ENCODE data around the gene RIC8B.

Gene RIC8B

GRCh38 chr12:106851306-106851705 is 76.8 kb downstream of the RIC8B start:
- intact Hi-C loops (cut with DNase I), result no loop called here

GRCh38 chr12:106854723-106855122 is 80.2 kb downstream of the RIC8B start:
- intact Hi-C loops (cut with DNase I), result no loop called here
- no peak for DNase-seq

More at GRCh38 chr12:106851306-106851705, 76.8 kb downstream of the RIC8B start:
- DNase-seq, result no peak

GRCh38 chr12:106855221-106855758 is 80.8 kb downstream of the RIC8B start:
- intact Hi-C loops (cut with DNase I), result no loop called here
- DNase-seq, result no peak

- DNase-seq, result no peak
- intact Hi-C loops (cut with DNase I), result no loop called here
Measured at GRCh38 chr12:106861984-106862916, 87.8 kb downstream of the RIC8B start.

GRCh38 chr12:106863189-106863588 is 88.7 kb downstream of the RIC8B start:
- no peak for DNase-seq
- intact Hi-C loops (cut with DNase I), result no loop called here

- intact Hi-C loops (cut with DNase I), result no loop called here
- DNase-seq, result no peak
Measured at GRCh38 chr12:106865683-106866082, 91.2 kb downstream of the RIC8B start.

- no peak for DNase-seq
- intact Hi-C loops (cut with DNase I), result no loop called here
Measured at GRCh38 chr12:106866426-106867080, 92.1 kb downstream of the RIC8B start.

GRCh38 chr12:106867651-106868050 is 93.2 kb downstream of the RIC8B start:
- intact Hi-C loops (cut with DNase I), result no loop called here
- no peak for DNase-seq

GRCh38 chr12:106868982-106869700 is 94.7 kb downstream of the RIC8B start:
- DNase-seq, result no peak
- intact Hi-C loops (cut with DNase I), result no loop called here

GRCh38 chr12:106870116-106870515 is 95.6 kb downstream of the RIC8B start:
- no peak for DNase-seq
- intact Hi-C loops (cut with DNase I), result no loop called here

- intact Hi-C loops (cut with DNase I), result no loop called here
- no peak for DNase-seq
Measured at GRCh38 chr12:106871477-106871876, 97.0 kb downstream of the RIC8B start.

GRCh38 chr12:106873983-106874382 is 99.5 kb downstream of the RIC8B start:
- intact Hi-C loops (cut with DNase I), result no loop called here
- no peak for DNase-seq

- no peak for DNase-seq
- intact Hi-C loops (cut with DNase I), result no loop called here
Measured at GRCh38 chr12:106878804-106879203, 104.3 kb downstream of the RIC8B start.

- intact Hi-C loops (cut with DNase I), result no loop called here
- DNase-seq, result no peak
Measured at GRCh38 chr12:106879612-106880011, 105.1 kb downstream of the RIC8B start.

GRCh38 chr12:106883426-106883825 is 108.9 kb downstream of the RIC8B start:
- no peak for DNase-seq

GRCh38 chr12:106885026-106885425 is 110.5 kb downstream of the RIC8B start:
- intact Hi-C loops (cut with DNase I), result no loop called here
- DNase-seq, result no peak

More at GRCh38 chr12:106883426-106883825, 108.9 kb downstream of the RIC8B start:
- intact Hi-C loops (cut with DNase I), result no loop called here

GRCh38 chr12:106885541-106886249 is 111.2 kb downstream of the RIC8B start:
- no peak for DNase-seq
- intact Hi-C loops (cut with DNase I), result no loop called here

- no peak for DNase-seq
Measured at GRCh38 chr12:106886932-106887331, 112.5 kb downstream of the RIC8B start.

More at GRCh38 chr12:106886932-106887331, 112.5 kb downstream of the RIC8B start:
- intact Hi-C loops (cut with DNase I), result no loop called here

Measured in head of caudate nucleus (tissue), 42 donors.